Activated CD4-positive, alpha-beta T cell treated with anti-CD3 and anti-CD28 coated beads for 4 hours (primary cell): ENCODE data around the gene RRP1.

ENCODE experiments used
- DNase-seq, 2 donors: peaks; one replicate each; pipeline ENCODE4 v3.0.0-alpha.2; 2020

Gene RRP1

GRCh38 chr21:43846430-43846829, 57.1 kb downstream of the RRP1 start:
- DNase-seq = no peak

- no peak for DNase-seq
Measured at GRCh38 chr21:43847301-43847700, 57.9 kb downstream of the RRP1 start.

GRCh38 chr21:43848771-43849170, 59.4 kb downstream of the RRP1 start:
- DNase-seq = no peak

GRCh38 chr21:43849532-43850299, 60.3 kb downstream of the RRP1 start:
- no peak for DNase-seq

- DNase-seq = no peak
Measured at GRCh38 chr21:43850728-43851295, 61.4 kb downstream of the RRP1 start.

GRCh38 chr21:43851593-43851992, 62.2 kb downstream of the RRP1 start:
- DNase-seq = no peak

- DNase-seq = no peak
Measured at GRCh38 chr21:43853851-43854772, 64.7 kb downstream of the RRP1 start.
